Measurements from ENCODE around the gene FARSA.
"Not testable (repeated sequence)": the region's sequence is repeated elsewhere in the genome, so short reads cannot be mapped to it uniquely, and the experiment has no call there.

FARSA gene

DNA sequence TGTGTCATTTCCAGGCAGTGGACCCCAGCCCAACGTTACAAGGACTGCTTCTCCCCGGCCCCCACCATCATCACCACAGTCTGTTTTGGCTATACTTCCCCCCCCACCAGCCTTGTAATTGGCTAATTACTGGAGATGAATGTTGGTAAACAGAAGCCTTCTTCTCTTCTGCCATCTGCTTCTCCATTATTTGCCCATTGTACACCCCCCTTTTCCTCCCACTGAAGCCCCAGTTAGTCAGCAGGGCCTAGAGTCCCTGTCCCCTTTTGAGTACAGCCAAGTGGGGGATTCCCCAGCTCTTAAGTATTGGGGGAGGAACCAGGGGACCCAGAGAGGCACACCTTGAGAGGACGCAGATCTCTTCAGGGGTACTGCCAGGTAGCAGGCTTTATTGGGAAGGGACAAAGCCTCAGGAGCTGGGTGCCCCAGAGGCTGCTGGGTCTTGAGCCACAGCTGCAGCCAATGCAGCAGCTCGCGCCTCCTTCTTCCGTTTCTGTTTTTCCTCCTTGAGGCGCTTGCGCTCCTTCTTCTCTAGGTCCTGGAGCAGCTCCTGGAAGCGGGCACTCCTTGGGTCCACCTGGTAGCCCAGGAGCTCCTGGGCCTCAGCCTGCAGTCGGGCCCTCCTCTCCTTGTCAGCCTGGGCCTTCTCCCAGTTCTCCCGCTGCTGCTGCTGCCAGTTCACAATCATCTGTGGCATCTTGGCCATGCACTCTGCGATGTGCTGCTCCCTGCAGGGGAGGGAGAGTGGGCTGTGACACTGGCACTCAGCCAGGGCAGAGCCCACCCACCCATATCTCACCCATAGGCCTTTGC lies 20.5 kb upstream of the FARSA start:
- DNase-seq = no peak

DNA sequence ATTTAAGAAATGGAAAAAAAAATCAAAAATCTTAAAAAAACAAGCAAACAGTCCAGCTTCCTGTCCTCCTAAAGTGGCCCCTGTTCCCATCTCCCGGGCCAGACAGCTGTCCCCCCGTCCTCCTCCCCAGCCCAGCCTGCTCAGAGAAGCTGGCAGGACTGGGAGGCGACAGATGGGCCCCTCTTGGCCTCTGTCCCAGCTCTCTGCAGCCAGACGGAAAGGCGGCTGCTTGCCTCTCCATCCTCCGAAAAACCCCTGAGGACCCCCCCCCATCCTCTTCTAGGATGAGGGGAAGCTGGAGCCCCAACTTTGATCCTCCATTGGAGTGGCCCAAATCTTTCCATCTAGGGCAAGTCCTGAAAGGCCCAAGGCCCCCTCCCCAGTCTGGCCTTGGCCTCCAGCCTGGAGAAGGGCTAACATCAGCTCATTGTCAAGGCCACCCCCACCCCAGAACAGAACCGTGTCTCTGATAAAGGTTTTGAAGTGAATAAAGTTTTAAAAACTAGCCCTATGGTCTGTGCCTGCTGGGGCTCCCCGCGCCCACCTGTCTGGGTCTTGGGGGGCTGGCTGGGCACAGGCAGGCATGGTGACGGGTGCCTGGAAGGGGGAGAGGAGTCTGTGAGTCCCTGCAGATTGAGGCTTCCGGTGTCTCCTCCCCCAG lies 19.8 kb upstream of the FARSA start:
- DNase-seq = no peak

DNA sequence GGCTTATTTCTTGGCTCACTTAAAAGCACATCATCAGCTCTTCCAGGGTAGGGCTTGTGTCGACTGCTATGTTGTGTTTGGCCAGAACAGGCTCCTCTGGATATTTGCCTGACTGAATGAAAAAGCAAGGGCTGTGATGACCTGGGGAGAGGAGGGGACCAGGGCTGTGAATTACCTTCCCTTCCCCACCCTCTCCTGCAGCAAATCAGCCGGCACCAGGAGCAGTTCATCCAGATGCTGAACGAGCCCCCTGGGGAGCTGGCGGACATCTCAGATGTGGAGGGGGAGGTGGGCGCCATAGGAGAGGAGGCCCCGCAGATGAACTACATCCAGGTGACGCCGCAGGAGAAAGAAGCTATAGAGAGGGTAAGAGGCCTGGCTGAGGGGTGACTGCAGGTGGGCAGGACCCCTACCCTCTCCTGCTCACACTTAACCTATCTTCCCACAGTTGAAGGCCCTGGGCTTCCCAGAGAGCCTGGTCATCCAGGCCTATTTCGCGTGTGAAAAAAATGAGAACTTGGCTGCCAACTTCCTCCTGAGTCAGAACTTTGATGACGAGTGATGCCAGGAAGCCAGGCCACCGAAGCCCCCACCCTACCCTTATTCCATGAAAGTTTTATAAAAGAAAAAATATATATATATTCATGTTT lies 19.1 kb upstream of the FARSA start:
- DNase-seq = peak; percentile 46

DNA sequence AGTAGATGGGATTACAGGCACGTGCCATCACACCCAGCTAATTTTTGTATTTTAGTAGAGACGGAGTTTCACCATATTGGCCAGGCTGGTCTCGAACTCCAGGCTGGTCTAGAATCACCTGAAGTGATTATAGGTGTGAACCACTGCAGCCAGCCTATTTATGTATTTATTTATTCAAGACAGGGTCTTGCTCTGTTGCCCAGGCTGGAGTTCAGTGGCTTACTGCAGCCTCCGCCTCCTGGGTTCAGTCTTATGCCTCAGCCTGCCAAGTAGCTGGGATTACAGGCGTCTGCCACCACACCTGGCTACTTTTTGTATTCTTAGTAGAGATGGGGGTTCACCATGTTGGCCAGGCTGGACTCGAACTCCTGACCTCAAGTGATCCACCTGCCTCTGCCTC lies 18.5 kb upstream of the FARSA start:
- DNase-seq = not testable (repeated sequence)

DNA sequence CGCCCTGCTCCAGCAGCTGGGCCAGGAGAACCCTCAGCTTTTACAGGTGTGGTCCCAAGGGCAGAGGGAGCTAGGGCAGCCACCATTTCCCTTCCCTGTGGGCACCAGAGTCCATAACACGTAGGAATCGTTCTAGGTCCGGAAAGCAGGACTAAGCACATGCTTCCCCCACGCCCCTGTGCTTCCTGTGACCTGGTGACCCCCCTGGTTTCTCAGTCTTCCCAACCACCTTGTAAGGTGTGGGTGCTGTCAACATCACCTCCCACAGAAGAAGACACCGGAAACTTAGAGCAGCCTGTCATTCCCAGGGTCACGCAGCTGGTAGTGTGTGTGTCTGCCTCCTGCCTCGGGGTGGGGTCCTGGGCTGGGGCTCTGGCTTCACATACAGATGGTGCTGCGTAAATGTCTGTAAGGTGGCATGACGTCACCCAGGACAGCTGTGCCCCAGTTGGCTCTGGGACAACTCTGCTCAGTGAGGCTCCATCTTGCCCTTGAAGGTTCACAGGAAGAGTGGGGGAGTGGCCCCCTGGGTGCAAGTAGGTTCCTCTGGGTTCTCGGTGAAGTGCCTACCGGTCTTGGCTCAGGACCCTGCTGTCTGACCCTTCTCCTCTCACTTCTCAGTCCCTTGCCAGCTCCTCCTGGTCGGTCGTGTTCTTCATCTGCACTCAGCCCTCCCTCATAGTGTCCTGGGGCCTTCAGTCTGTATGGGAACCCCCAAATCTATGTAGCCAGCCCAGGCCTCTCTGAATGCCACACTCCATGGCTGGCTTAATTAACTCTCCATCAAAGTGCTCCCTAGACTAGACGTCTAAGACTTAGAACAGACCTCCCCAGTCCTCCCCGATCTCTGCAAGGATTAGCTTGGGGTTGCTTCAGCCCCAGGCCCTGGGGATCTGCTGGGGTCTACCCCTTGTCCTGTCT lies 16.1 kb upstream of the FARSA start:
- no peak for DNase-seq

GRCh38 chr19:12948612-12949362 lies 15.3 kb upstream of the FARSA start:
- no peak for DNase-seq

- no peak for DNase-seq
These were observed 14.4 kb upstream of the FARSA start for GRCh38 chr19:12947702-12948611.

DNA sequence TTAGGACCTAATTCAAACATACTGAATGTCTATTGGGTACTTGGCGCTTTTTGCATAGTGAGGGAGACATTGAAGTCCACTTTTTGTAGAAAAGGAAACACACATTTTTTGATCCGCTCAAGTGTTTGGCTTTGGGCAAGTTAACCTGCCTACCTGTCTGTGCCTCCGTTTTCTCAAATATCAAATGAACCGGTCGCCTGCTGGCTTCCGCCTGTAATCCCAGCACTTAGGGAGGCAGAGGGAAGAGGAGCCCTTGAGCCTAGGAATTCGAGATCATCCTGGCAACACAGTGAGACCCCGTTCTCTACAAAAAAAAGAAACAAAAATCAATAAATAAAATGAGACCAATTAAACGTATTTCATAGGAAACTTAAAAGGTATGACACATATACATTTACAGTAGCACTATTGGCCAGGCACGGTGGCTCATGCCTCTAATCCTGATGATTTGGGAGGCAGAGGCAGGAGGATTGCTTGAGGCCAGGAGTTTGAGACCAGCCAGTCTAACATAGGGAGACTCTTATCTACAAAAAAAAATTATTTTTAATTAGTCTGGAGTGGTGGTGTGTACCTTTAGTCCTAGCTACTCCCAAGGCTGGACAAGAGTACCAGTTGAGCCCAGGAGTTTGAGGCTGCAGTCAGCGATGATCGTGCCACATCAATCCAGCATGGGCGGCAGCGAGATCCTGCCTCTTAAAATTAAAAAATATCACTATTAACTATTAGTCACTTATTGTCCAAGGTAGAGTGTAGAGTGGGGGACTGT lies 13.4 kb upstream of the FARSA start:
- DNase-seq = no peak

DNA sequence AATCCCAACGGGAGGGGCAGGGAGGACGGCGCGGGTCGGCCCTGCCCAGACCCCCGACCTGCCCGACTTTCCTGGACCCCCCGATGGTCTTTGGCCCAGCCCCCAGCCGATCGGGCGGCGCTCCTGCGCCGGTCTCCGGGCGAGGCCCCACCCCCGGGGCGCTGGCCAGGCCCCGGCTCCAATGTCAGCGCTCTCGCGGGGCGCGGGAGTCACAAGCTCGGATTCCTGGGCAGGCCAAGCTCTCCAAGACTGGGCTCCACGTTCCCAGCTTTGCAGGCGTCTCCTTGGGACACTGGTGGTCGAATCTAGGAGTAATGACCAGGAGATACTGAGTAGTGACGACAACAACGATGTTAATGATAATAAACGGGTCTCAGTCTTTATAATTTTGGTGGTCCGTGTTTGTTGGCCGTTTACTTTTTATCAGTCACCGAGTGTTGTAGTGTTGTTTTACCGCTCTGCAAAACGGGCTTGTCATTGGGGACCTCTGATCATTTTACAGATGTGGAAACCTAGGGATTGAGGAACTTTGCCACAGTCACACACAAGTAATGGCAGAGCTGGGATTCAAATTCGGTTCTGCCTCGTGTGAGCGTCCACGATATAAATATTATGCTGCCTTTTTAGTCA lies 12.7 kb upstream of the FARSA start:
- DNase-seq = peak; percentile 33

DNA sequence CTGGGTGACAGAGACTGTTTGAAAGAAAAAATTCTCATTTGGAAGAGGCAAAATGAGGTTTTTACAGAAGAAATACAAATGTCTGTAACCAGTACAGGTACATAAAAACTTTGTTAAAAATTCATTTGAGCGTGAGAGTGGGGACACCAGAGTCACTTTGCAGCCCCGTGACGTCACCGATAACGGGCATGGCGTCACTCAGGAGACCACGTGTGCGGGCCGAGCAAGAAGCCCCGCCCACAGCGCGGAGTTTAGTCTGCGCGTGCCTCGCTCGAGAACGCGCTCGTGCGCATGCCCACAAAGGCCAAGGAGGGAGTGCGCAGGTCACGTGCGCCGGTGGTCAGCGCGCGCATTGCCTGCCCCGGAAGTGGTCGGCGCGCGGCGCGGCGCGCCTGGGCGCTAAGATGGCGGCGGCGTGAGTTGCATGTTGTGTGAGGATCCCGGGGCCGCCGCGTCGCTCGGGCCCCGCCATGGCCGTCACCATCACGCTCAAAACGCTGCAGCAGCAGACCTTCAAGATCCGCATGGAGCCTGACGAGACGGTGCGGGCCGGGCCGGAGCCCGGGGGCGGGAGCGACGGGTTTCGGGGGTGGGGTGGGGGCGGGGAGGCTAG lies 12.1 kb upstream of the FARSA start, which contains the start of gene RAD23A:
TSS of gene RAD23A (plus strand) at position 384 of the 613 bp plus-strand sequence. CDS start at position 471, 87 bp downstream.
- DNase-seq = peak; percentile 98

DNA sequence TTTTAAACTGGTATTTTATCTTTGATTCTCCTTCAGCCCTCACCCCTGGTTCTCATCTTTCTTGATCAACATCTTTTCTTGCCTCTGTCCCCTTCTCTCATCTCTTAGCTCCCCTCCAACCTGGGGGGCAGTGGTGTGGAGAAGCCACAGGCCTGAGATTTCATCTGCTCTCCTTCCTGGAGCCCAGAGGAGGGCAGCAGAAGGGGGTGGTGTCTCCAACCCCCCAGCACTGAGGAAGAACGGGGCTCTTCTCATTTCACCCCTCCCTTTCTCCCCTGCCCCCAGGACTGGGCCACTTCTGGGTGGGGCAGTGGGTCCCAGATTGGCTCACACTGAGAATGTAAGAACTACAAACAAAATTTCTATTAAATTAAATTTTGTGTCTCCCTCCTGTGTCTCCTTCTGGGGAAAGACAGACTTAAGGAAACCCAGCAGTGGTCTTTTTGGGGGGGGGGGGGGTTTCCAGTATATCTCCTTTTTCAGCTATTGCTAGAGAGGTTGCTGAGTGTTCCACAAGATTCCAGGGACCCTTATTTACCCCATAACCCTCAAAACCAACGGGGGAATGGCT lies 10.7 kb upstream of the FARSA start:
- DNase-seq = no peak

DNA sequence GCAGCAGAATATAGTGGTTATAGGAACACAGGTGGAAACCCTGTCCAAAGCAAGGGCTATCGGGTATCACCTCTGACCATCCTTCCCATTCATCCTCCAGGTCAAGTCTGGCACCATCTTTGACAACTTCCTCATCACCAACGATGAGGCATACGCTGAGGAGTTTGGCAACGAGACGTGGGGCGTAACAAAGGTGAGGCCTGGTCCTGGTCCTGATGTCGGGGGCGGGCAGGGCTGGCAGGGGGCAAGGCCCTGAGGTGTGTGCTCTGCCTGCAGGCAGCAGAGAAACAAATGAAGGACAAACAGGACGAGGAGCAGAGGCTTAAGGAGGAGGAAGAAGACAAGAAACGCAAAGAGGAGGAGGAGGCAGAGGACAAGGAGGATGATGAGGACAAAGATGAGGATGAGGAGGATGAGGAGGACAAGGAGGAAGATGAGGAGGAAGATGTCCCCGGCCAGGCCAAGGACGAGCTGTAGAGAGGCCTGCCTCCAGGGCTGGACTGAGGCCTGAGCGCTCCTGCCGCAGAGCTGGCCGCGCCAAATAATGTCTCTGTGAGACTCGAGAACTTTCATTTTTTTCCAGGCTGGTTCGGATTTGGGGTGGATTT lies 10.0 kb upstream of the FARSA start:
- no peak for DNase-seq

GRCh38 chr19:12940897-12941296 lies 7.4 kb upstream of the FARSA start:
- DNase-seq = no peak

- no peak for DNase-seq
These were observed 6.5 kb upstream of the FARSA start for GRCh38 chr19:12939975-12940423.

DNA sequence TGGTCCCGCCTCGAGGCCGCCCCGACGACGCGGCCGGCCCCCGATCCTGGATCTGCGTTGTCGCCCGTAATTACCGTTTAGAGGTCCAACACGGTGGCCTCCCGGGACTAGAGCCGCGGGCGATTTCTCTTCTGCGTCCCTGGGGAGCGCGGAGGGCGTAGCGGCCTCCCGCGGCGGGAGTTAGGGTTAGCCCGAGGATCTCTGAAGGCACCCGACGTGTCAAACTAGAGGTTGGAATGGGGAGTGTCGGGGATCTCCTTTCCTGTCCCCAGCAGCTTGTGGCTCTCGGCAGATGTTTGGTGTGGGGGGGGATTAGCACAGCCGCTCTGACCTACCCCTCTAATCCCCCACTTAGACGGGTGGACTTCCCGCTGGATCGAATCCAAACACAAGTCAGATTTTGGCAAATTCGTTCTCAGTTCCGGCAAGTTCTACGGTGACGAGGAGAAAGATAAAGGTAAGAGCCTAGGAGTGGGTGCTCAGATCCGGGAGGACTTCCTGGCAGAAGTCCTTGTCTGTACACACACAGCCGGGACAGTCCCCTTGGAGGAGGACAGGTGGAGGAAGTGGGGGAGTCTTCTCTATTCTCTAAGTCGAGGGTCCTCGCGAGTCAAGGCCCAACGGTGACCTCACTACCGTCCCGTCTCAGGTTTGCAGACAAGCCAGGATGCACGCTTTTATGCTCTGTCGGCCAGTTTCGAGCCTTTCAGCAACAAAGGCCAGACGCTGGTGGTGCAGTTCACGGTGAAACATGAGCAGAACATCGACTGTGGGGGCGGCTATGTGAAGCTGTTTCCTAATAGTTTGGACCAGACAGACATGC lies 5.5 kb upstream of the FARSA start:
- peak; percentile 42 for DNase-seq

- DNase-seq = peak; percentile 99
These were observed 4.6 kb upstream of the FARSA start, which contains the start of gene CALR for GRCh38 chr19:12937927-12938778. Gene CALR, plus strand, starts transcription at chr19:12938609. Its CDS starts 71 bp downstream, at chr19:12938680.

All from CD4-positive, alpha-beta T cell treated with Interferon gamma for 1 hour (primary cell).